ENCODE results near the gene RGL3.
A peak's percentile ranks its signal among the peaks of the same experiment; 100 is the strongest.

RGL3 gene

GRCh38 chr19:11423164-11423790 is 4.2 kb upstream of the RGL3 start:
- Histone ChIP-seq H3K36me3 (ENCODE audit: insufficient read depth, low read length) (no peaks in the 10 kb centered on the region), H3K4me3 (ENCODE audit: low read depth, low read length, poor library complexity, severe bottlenecking) (no peak overlapping the region), H3K9ac (ENCODE audit: low read length) (no peak overlapping the region), H3K27ac (ENCODE audit: low read depth, low read length, poor library complexity, severe bottlenecking) (no peak overlapping the region), H2AFZ (ENCODE audit: low read length) (no peak overlapping the region), H3F3A (ENCODE audit: insufficient read depth, low read length) (no peaks in the 10 kb centered on the region), H3K79me2 (ENCODE audit: insufficient read depth, low read length) (no peaks in the 10 kb centered on the region), H3K4me1 (ENCODE audit: insufficient read depth, low read length, severe bottlenecking) (peaks cover 15% of the 10 kb centered on the region), H4K20me1 (ENCODE audit: insufficient read depth, low read length) (no peaks in the 10 kb centered on the region), H3K27me3 (ENCODE audit: insufficient read depth, low read length) (no peaks in the 10 kb centered on the region; the same call in 1 of the 2 replicates), H3K4me2 (ENCODE audit: low read length) (no peak overlapping the region), H3K9me3 (ENCODE audit: low read length) (no peaks in the 10 kb centered on the region), H3K9me2 (ENCODE audit: low read depth, low read length) (no peaks in the 10 kb centered on the region)
- TF ChIP-seq EZH2 (IDR thresholded peaks at IDR 0.05; ENCODE audit: borderline replicate concordance, low read length) (no peak), CTCF (IDR thresholded peaks at IDR 0.05; ENCODE audit: low read length) (no peak)

GRCh38 chr19:11422163-11423065 is 3.3 kb upstream of the RGL3 start:
- Histone ChIP-seq H3K27ac (ENCODE audit: low read depth, low read length, poor library complexity, severe bottlenecking) (no peak overlapping the region), H3K9me2 (ENCODE audit: low read depth, low read length) (no peaks in the 10 kb centered on the region), H2AFZ (ENCODE audit: low read length) (no peak overlapping the region), H3K9ac (ENCODE audit: low read length) (no peak overlapping the region), H3K27me3 (ENCODE audit: insufficient read depth, low read length) (no peaks in the 10 kb centered on the region; the same call in 1 of the 2 replicates), H3K4me1 (ENCODE audit: insufficient read depth, low read length, severe bottlenecking) (peaks cover 17% of the 10 kb centered on the region), H3K79me2 (ENCODE audit: insufficient read depth, low read length) (no peaks in the 10 kb centered on the region), H3K9me3 (ENCODE audit: low read length) (no peaks in the 10 kb centered on the region), H4K20me1 (ENCODE audit: insufficient read depth, low read length) (no peaks in the 10 kb centered on the region), H3K4me2 (ENCODE audit: low read length) (peak overlapping the region; percentile 34; the same call in 1 of the 2 replicates), H3K4me3 (ENCODE audit: low read depth, low read length, poor library complexity, severe bottlenecking) (peak overlapping the region; percentile 15), H3F3A (ENCODE audit: insufficient read depth, low read length) (no peaks in the 10 kb centered on the region), H3K36me3 (ENCODE audit: insufficient read depth, low read length) (no peaks in the 10 kb centered on the region)
- TF ChIP-seq CTCF (IDR thresholded peaks at IDR 0.05; ENCODE audit: low read length) (no peak), EZH2 (IDR thresholded peaks at IDR 0.05; ENCODE audit: borderline replicate concordance, low read length) (no peak)

GRCh38 chr19:11421371-11422098 is 2.4 kb upstream of the RGL3 start:
- Histone ChIP-seq H3K9me3 (ENCODE audit: low read length) (no peaks in the 10 kb centered on the region), H3K4me1 (ENCODE audit: insufficient read depth, low read length, severe bottlenecking) (peaks cover 17% of the 10 kb centered on the region), H3K9ac (ENCODE audit: low read length) (no peak overlapping the region), H3K79me2 (ENCODE audit: insufficient read depth, low read length) (no peaks in the 10 kb centered on the region), H3K4me3 (ENCODE audit: low read depth, low read length, poor library complexity, severe bottlenecking) (peak overlapping the region; percentile 15), H3K27ac (ENCODE audit: low read depth, low read length, poor library complexity, severe bottlenecking) (no peak overlapping the region), H3K9me2 (ENCODE audit: low read depth, low read length) (no peaks in the 10 kb centered on the region), H4K20me1 (ENCODE audit: insufficient read depth, low read length) (no peaks in the 10 kb centered on the region), H2AFZ (ENCODE audit: low read length) (no peak overlapping the region), H3K4me2 (ENCODE audit: low read length) (peak overlapping the region; percentile 34; the same call in 1 of the 2 replicates), H3K36me3 (ENCODE audit: insufficient read depth, low read length) (no peaks in the 10 kb centered on the region), H3K27me3 (ENCODE audit: insufficient read depth, low read length) (no peaks in the 10 kb centered on the region; the same call in 1 of the 2 replicates), H3F3A (ENCODE audit: insufficient read depth, low read length) (no peaks in the 10 kb centered on the region)
- TF ChIP-seq EZH2 (IDR thresholded peaks at IDR 0.05; ENCODE audit: borderline replicate concordance, low read length) (no peak), CTCF (IDR thresholded peaks at IDR 0.05; ENCODE audit: low read length) (no peak)

All from OCI-LY1 (cell line).